Activated CD4-positive, alpha-beta T cell treated with anti-CD3 and anti-CD28 coated beads for 24 hours (primary cell): ENCODE measurements around the gene TNS3.

Experiments
- DNase-seq, 2 donors: peaks; one replicate each; pipeline ENCODE4 v3.0.0-alpha.2; 2020; ENCODE audit warnings: low read depth in 2 of 2

Gene TNS3

DNA sequence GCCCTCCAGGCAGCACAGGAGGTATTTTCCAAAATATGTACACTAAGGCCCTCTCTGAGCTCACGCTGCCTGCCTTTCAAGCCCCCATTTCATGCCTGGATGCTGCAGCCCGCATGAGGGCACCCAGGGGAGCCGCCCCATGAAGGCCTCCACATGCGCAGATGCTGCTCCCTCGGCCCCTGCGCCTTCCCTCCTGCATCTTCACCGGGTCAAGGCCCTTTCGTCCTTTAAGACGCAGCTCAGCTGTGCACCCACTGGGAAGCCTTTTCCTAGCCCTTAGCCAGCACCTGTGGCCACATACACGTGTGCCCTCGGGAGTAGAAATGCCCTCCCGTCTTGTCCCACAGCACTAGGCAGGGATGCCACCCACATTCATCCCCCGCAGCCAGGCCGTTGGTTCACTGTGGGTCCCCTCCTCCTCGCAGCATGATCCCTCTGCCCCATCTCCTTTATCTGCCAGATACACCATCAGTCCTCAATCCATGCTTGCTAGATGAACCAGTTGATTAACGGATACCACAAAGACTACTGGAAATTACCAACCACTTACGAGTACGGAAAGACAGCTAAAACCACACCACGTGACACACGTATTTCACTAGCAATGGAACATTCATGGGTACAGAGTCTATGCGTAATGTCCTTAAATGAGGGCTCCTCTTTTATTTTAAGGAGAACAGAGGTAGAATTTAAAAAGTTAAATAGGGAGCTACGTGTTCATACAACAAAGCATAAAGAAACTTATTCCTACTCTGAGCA is 278.0 kb downstream of the TNS3 start:
- DNase-seq = no peak

- no peak for DNase-seq
Measured at GRCh38 chr7:47303014-47303694, 278.8 kb downstream of the TNS3 start.

GRCh38 chr7:47302560-47302959 is 279.4 kb downstream of the TNS3 start:
- DNase-seq = no peak

DNA sequence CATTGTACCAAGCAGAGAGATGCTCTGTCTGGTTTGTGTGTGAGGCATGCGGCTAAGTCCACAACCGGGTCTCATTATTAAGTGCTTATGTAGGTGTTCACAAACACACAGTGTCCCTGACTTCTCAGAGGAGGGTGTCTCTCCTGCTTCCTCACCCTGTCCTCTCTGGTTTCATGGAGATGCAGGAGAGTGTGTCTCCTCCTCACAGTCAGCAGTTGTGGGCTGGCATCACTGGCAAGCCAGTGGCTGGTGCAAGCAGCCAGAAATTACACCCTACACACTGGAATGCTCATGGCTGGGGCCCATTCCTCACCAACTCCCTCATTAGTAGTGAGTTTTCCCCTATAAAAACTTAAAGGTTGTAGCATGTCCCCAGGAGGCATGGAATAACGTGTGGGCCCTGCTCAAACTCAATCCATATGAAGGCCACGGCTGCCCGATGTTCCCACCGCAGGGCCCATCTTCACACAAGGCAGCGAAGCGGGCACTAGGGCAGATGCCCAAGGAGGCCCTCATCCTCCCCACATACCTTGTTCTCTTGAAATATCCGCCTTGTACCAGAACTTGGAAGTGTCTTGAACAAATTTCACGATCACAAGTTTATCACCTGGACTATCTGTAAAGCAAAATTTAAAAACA is 280.1 kb downstream of the TNS3 start:
- no peak for DNase-seq

- DNase-seq = no peak
Measured at GRCh38 chr7:47301105-47301477, 280.8 kb downstream of the TNS3 start.

- DNase-seq = no peak
Measured at GRCh38 chr7:47300472-47301104, 281.3 kb downstream of the TNS3 start.

DNA sequence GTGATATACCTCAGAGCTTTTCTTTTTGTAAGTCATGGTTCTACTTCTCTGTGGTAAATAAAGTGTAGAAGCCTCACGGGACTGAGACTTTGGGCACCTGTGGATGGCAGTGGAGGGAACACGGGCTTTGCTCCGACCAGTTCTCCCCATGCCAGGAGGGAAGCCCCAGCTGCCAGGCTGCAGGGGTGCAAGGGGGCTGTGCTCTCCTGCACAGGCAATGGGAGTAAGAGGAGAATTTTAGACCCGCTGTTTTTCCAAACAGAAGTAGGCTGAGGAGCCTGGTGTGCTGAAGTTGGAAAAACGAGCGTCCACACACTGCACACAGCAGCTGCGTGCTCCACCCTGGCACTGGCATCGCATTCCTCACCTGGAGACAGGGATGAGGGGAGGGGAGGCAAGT is 282.4 kb downstream of the TNS3 start:
- no peak for DNase-seq

DNA sequence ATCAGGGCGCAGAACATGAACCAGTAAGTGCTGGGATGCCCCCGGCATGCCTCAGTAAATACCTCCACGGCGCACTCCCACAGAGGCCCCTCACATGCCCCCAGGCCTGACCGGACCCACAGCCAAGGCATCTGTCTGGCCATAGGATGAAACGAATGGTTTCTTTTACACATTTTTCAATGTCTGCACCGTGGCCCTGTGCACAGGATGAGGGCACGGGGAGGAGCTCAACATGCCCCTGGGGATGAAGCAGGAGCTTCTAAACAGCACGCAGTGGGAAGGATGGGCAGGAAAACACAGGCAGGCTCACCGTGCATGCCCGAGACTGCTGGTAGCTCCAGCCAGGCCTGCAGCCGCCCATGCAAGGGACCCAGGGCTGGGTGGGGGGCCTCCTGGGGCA is 283.3 kb downstream of the TNS3 start:
- no peak for DNase-seq

DNA sequence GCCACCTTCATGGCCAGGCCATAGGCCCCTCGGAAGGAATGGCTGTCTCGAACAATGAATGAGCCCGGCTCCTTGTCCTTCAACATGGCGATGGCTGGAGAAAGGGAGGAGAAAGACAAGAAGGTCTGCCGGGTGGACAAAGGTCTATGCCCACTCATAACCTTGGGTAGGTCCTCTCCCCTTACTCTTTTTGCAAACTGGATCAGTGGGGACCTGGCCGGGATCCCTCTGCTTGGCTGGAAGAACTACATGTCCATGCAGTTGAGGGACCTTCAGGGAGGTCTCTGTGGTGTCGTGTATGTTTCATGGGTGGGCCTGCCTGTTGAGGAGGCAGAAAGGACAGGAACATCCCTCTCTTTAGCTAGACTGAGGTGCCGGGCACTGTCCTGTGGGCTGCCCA is 284.8 kb downstream of the TNS3 start:
- no peak for DNase-seq

GRCh38 chr7:47295606-47296005 is 286.3 kb downstream of the TNS3 start:
- no peak for DNase-seq

- no peak for DNase-seq
Measured at GRCh38 chr7:47294556-47295222, 287.2 kb downstream of the TNS3 start.

- no peak for DNase-seq
Measured at GRCh38 chr7:47293884-47294555, 287.9 kb downstream of the TNS3 start.

DNA sequence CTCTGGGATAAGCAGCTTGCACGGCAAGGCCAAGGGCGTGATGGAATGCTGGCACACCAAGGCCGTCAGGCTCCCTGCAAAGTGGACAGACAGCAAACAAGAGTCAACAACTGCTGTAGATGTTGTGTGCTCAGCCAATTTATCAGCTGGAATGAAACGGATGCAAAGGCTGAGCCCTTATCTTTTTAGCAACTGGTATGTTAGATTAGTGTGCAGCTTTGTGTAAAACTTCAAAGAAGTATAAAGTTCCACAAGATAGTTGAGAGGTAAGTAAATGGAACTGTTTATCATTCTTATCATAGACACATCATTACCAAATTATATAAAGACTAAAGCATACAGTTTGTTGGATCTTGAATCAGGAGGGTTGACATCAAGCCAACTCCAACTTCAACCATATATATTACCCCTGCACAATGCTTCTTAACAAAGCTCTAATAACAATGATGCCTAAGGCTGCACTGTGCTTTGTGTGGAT is 289.0 kb downstream of the TNS3 start:
- no peak for DNase-seq

DNA sequence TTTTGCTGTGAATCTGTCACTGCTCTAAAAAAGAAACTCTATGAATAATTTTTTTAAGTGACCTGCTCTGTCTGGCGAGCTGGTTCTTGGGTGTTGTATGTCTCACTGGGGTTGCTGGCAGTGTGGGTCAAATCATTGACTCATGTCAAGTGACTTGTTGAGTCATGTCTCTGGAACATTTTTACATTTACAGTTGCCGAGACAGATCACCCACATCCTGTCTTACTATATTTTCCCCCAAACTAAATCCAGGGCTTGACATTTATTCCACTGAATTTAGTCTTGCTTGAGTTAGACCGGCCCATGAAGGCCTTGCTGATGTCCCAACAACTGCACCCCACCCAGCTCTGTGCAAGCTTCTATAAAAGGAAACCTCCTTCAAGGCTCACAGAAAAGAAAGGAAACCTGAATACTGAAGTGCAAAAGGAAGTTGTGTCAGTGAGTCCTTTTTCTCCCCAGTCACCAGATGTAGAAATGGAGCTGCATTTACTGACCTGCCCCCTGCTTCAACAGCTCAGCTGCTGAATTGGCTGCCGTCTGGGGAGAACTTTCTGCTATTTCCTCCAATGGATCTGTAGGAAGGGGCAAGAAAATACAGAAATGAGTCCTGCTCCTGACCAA is 290.3 kb downstream of the TNS3 start:
- no peak for DNase-seq

DNA sequence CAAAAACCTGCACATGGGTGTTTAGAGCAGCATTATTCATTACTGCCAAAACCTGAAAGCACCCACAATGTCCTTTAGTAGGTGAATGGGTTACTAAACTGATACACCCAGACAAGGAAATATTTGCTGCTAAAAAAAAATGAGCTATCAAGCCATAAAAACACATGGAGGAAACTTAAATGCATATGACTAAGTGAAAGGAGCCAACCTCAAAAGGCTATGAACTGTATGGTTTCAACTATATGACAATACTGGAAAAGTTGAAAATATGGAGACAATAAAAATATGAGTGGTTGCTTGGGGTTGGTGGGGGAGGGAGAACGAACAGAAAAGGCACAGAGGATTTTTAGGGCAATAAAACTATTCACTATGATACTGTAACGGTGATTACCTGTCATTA is 291.0 kb downstream of the TNS3 start:
- DNase-seq = no peak

DNA sequence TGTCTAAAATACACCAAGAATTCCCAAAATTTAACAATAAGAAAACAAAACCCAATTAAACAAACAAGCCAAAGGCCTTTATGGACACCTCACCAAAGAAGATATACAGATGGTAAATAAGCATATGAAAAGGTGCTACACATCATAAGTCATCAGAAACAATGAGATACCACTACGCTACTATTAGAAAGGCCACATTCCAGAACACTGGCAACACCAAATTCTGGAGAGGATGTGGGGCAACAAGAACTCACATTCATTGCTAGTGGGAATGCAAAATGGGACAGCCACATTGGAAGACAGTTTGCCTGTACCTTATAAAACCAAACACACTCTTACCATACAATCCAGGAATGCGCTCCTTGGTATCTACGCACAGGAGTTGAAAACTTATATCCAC is 291.4 kb downstream of the TNS3 start:
- DNase-seq = no peak

DNA sequence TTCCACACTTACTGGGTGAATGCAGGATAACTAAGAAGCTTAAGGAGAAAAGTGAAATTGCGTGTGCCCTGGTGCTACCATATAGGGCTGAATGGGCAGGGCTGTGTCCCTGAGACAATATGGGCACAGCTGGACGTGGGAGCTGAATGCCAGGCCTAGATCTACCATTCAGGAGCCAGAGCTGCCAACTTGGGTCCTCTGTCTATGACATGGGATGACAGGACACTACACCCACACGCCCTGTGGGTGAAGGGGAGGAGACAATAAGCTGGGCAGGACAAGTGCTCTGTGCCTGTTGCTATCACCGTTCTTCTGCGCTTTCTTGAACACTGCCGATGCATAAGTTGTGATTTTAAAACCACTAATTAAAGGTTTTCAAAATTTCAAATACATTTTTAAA is 293.9 kb downstream of the TNS3 start:
- DNase-seq = no peak

DNA sequence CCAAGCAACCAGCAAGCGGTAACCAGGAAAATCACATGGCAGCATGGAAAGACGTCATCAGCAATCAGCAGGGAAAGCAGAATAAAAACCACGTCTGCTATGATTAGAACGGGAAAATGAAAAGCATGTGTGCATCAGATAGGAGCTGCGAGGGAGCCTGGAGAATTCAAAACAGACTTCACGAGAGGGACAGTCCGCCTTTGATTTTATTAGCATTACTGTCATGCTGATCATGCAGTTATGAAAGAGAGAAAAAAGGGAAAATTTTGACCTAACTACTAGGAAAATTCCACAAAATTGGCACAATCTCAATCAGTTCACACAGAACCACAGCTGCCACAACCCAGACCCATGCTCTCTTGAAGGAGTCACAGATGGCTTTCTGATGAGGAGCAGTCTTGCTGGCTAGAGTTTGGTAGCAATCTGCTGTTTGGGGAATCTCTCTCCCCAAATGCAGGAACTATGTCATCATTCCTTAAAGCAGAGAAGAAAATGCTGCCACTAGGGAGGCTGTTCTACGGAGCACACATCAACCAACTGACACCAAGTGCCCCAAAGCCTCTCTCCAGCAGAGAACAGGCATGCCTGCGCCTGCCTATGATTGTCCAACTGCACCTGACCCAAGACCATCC is 295.9 kb downstream of the TNS3 start:
- no peak for DNase-seq

GRCh38 chr7:47284691-47285635 is 296.9 kb downstream of the TNS3 start:
- no peak for DNase-seq
